Activated CD4-positive, alpha-beta memory T cell treated with anti-CD3 and anti-CD28 coated beads, Interleukin-2, amount 10 ng/mL, durations not matched to agents 7 days and 5 days (primary cell): ENCODE data around the gene MYLK. TPM values are rescaled to one million over a fixed set of nuclear protein-coding genes. Genes with fewer than 3 reads are reported as not detected.

Experiments
- CTCF ChIA-PET: fragments of 350-600 bp; sonication (Branson Sonifier 250); formaldehyde crosslinking; loops from one replicate; lab custom pipeline; 2021; ENCODE audit warnings: antibody characterized with exemption, inconsistent platforms; lab: Charles Lee
- POLR2A ChIA-PET: fragments of 350-600 bp; sonication (Branson Sonifier 250); formaldehyde crosslinking; loops from one replicate; lab custom pipeline; 2021; ENCODE audit warnings: antibody characterized with exemption; lab: Charles Lee
- DNase-seq: peaks from one replicate; pipeline ENCODE4 v3.0.0-alpha.2; 2020
- H3K27ac Mint-ChIP-seq: one replicate; pipeline ENCODE4 v1.8.0; 2021; ENCODE audit warnings: mild to moderate bottlenecking, mixed read lengths
- H3K27me3 Mint-ChIP-seq: one replicate; pipeline ENCODE4 v1.8.0; 2021; ENCODE audit warnings: mixed read lengths
- H3K36me3 Mint-ChIP-seq: one replicate; pipeline ENCODE4 v1.8.0; 2021; ENCODE audit warnings: low read depth, mixed read lengths
- H3K4me1 Mint-ChIP-seq: one replicate; pipeline ENCODE4 v1.8.0; 2021; ENCODE audit warnings: mixed read lengths
- H3K4me3 Mint-ChIP-seq: one replicate; pipeline ENCODE4 v1.8.0; 2021; ENCODE audit warnings: mild to moderate bottlenecking, mixed read lengths
- H3K9me3 Mint-ChIP-seq: one replicate; pipeline ENCODE4 v1.8.0; 2021; ENCODE audit warnings: mixed read lengths
- total RNA-seq, 2 experiments: library from RNA; stranded (reverse); gene quantifications; one replicate each; pipeline ENCODE4 v1.2.3, GENCODE V29; 2021

MYLK gene
- total RNA-seq, 2 experiments from 2014 or later = 0.50 to 0.68 TPM

DNA sequence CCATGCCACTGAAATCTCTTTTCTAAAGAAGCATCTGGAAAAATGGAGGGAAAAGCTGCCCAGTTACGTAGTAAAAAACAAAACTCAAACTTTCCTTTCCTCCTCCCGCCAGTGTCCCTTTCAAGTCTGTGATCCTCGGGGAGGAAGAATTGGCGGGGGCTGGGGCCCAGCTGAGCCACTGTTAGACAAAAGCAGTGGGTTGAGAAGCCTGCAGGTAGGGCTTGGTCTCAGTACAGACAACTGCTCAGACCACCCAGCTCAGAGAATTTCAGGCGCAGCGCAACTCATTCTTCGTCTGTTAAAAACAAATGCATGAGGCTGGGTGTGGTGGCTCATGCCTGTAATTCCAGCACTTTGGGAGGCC, 117.1 kb downstream of the MYLK start:
- no peak for DNase-seq
- Mint-ChIP-seq H3K4me1 (peaks cover 7% of the 10 kb centered on the region), H3K9me3 (no peaks in the 10 kb centered on the region), H3K36me3 (no peaks in the 10 kb centered on the region), H3K4me3 (no peak overlapping the region), H3K27ac (no peak overlapping the region), H3K27me3 (peaks cover 19% of the 10 kb centered on the region)
- ChIA-PET CTCF (no interaction called here), POLR2A (no interaction called here)

- no peaks in the 10 kb centered on the region for H3K36me3 Mint-ChIP-seq
- peaks cover 7% of the 10 kb centered on the region for H3K4me1 Mint-ChIP-seq
- peaks cover 14% of the 10 kb centered on the region for H3K27me3 Mint-ChIP-seq
- no peak overlapping the region for H3K4me3 Mint-ChIP-seq
- no peak overlapping the region for H3K27ac Mint-ChIP-seq
- POLR2A ChIA-PET = no interaction called here
- no peak for DNase-seq
- no peaks in the 10 kb centered on the region for H3K9me3 Mint-ChIP-seq
- CTCF ChIA-PET = no interaction called here
Observed at GRCh38 chr3:123766193-123767008, 117.7 kb downstream of the MYLK start.

DNA sequence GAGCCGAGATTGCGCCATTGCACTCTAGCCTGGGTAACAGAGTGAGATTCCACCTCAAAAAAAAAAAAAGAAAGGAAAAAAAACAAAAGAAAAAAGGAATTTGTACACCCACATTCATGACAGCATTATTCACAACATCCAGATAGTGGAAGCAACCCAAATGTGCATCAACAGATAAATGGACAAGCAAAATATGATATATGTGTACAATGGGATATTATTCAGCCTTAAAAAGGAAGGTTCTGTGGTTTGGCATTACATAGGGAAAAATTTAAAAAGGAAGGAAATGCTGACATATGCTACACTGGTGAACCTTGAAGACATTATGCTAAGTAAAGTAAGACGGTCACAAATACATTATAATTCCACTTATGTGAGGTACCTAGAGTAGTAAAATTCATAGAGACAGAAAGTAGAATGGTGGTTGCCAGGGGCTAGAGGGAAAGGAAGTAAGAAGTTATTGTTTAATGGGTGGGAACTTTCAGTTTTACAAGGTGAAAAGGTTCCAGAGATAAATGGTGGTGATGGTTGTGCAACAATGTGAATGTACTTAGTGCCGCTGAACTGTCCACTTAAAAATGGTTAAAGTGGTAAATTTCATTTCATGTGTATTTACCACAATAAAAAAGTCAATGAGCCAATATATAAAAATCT, 118.5 kb downstream of the MYLK start:
- no peaks in the 10 kb centered on the region for H3K9me3 Mint-ChIP-seq
- DNase-seq = no peak
- H3K4me1 Mint-ChIP-seq = peaks cover 7% of the 10 kb centered on the region
- H3K36me3 Mint-ChIP-seq = no peaks in the 10 kb centered on the region
- ChIA-PET CTCF (no interaction called here), POLR2A (no interaction called here)
- H3K27me3 Mint-ChIP-seq = peaks cover 13% of the 10 kb centered on the region
- no peak overlapping the region for H3K27ac Mint-ChIP-seq
- H3K4me3 Mint-ChIP-seq = no peak overlapping the region

- no peak for DNase-seq
- no peaks in the 10 kb centered on the region for H3K36me3 Mint-ChIP-seq
- CTCF ChIA-PET = no interaction called here
- no peak overlapping the region for H3K27ac Mint-ChIP-seq
- H3K9me3 Mint-ChIP-seq = no peaks in the 10 kb centered on the region
- H3K4me1 Mint-ChIP-seq = peaks cover 7% of the 10 kb centered on the region
- no peak overlapping the region for H3K4me3 Mint-ChIP-seq
- peaks cover 14% of the 10 kb centered on the region for H3K27me3 Mint-ChIP-seq
- POLR2A ChIA-PET = no interaction called here
Observed at GRCh38 chr3:123764647-123765046, 119.5 kb downstream of the MYLK start.

DNA sequence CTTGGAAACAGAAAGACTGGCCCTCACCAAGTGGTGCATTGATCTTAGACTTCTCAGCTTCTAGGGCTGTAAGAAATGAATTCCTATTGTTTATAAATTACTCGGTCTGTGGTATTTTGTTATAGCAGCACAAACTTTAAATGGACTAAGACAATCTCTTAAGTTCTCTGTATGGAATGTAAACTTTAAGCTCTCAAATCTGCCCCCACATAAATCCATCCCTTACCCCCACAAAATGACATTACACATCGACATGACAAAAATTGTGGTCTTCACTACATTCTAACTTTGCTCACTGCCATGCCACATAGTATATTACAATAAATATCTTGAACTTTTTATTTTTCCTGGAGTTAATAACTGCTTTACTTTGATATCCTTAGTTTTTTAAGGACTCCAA, 121.3 kb downstream of the MYLK start:
- POLR2A ChIA-PET = no interaction called here
- DNase-seq = no peak
- peaks cover 26% of the 10 kb centered on the region for H3K27me3 Mint-ChIP-seq
- H3K4me3 Mint-ChIP-seq = no peak overlapping the region
- H3K36me3 Mint-ChIP-seq = no peaks in the 10 kb centered on the region
- H3K9me3 Mint-ChIP-seq = no peaks in the 10 kb centered on the region
- CTCF ChIA-PET = no interaction called here
- H3K4me1 Mint-ChIP-seq = peaks cover 7% of the 10 kb centered on the region
- H3K27ac Mint-ChIP-seq = no peak overlapping the region

GRCh38 chr3:123760817-123761216, 123.3 kb downstream of the MYLK start:
- DNase-seq = no peak
- CTCF ChIA-PET = no interaction called here
- Mint-ChIP-seq H3K9me3 (no peaks in the 10 kb centered on the region), H3K4me3 (no peak overlapping the region), H3K27ac (no peak overlapping the region), H3K4me1 (peaks cover 16% of the 10 kb centered on the region), H3K36me3 (no peaks in the 10 kb centered on the region), H3K27me3 (peaks cover 33% of the 10 kb centered on the region)
- POLR2A ChIA-PET = no interaction called here

- no peaks in the 10 kb centered on the region for H3K9me3 Mint-ChIP-seq
- H3K27ac Mint-ChIP-seq = no peak overlapping the region
- DNase-seq = no peak
- peaks cover 32% of the 10 kb centered on the region for H3K27me3 Mint-ChIP-seq
- no peak overlapping the region for H3K4me3 Mint-ChIP-seq
- H3K36me3 Mint-ChIP-seq = no peaks in the 10 kb centered on the region
- POLR2A ChIA-PET = no interaction called here
- peaks cover 12% of the 10 kb centered on the region for H3K4me1 Mint-ChIP-seq
- CTCF ChIA-PET = no interaction called here
Observed at GRCh38 chr3:123759871-123760270, 124.3 kb downstream of the MYLK start.

GRCh38 chr3:123759311-123759710, 124.8 kb downstream of the MYLK start:
- no peak overlapping the region for H3K4me3 Mint-ChIP-seq
- H3K27me3 Mint-ChIP-seq = peaks cover 26% of the 10 kb centered on the region
- H3K36me3 Mint-ChIP-seq = no peaks in the 10 kb centered on the region
- no peak overlapping the region for H3K27ac Mint-ChIP-seq
- no peaks in the 10 kb centered on the region for H3K9me3 Mint-ChIP-seq
- H3K4me1 Mint-ChIP-seq = peaks cover 12% of the 10 kb centered on the region
- DNase-seq = no peak
- CTCF ChIA-PET = no interaction called here
- POLR2A ChIA-PET = no interaction called here

- CTCF ChIA-PET = interaction anchor here (0.7 kb wide), 1 partner anchor 701 kb away, joined by 3 read pairs; no protein-coding TSS in a partner anchor
- Mint-ChIP-seq H3K27me3 (peaks cover 23% of the 10 kb centered on the region), H3K4me1 (peaks cover 12% of the 10 kb centered on the region), H3K9me3 (no peaks in the 10 kb centered on the region), H3K27ac (no peak overlapping the region), H3K4me3 (no peak overlapping the region), H3K36me3 (no peaks in the 10 kb centered on the region)
- DNase-seq = no peak
- POLR2A ChIA-PET = no interaction called here
Observed at GRCh38 chr3:123758081-123758564, 126.0 kb downstream of the MYLK start.

DNA sequence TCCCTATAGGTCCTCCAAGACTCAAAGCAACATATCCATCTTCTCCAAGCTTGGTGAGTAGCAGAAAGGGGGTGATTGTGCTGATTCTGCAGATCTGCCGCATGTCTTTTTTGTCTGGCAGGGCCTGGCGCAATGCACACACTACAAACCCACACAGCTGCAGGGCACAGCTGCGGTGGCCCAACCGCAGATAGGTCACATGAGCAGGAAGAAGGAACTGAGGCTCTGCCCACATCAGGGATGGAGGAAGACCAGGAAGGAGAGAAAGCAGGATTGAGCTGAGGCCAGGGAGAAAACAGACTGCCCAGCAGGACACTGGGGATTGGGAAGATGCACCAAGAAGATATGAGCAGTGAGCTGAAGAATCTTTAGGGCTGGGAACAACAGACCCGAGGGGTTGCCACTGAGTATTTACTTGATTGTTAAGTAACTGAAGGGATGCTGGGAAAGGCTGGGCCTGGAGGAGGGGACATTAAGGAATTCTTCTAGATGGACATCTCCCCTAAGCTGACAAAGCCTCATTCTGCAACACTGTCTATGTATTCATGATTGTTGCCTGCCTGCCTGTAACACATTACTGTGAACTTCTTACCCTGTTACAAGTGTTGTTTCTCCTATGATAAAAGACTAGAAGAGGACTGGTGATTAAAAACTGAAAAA, 126.7 kb downstream of the MYLK start:
- POLR2A ChIA-PET = no interaction called here
- Mint-ChIP-seq H3K4me3 (no peak overlapping the region), H3K4me1 (peaks cover 12% of the 10 kb centered on the region), H3K9me3 (no peaks in the 10 kb centered on the region), H3K27me3 (peaks cover 23% of the 10 kb centered on the region), H3K36me3 (no peaks in the 10 kb centered on the region), H3K27ac (no peak overlapping the region)
- DNase-seq = peak; percentile 24
- CTCF ChIA-PET = interaction anchor here (0.7 kb wide), 1 partner anchor 702 kb away, joined by 3 read pairs; no protein-coding TSS in a partner anchor

- H3K36me3 Mint-ChIP-seq = no peaks in the 10 kb centered on the region
- DNase-seq = no peak
- no peak overlapping the region for H3K27ac Mint-ChIP-seq
- ChIA-PET POLR2A (no interaction called here), CTCF (no interaction called here)
- H3K4me3 Mint-ChIP-seq = no peak overlapping the region
- H3K27me3 Mint-ChIP-seq = peaks cover 23% of the 10 kb centered on the region
- no peaks in the 10 kb centered on the region for H3K9me3 Mint-ChIP-seq
- peaks cover 12% of the 10 kb centered on the region for H3K4me1 Mint-ChIP-seq
Observed at GRCh38 chr3:123755501-123755900, 128.6 kb downstream of the MYLK start.

- no peak for DNase-seq
- Mint-ChIP-seq H3K27me3 (peaks cover 25% of the 10 kb centered on the region), H3K4me1 (peaks cover 12% of the 10 kb centered on the region), H3K27ac (no peak overlapping the region), H3K9me3 (no peaks in the 10 kb centered on the region), H3K36me3 (no peaks in the 10 kb centered on the region), H3K4me3 (no peak overlapping the region)
- ChIA-PET POLR2A (no interaction called here), CTCF (no interaction called here)
Observed at GRCh38 chr3:123755085-123755484, 129.0 kb downstream of the MYLK start.

DNA sequence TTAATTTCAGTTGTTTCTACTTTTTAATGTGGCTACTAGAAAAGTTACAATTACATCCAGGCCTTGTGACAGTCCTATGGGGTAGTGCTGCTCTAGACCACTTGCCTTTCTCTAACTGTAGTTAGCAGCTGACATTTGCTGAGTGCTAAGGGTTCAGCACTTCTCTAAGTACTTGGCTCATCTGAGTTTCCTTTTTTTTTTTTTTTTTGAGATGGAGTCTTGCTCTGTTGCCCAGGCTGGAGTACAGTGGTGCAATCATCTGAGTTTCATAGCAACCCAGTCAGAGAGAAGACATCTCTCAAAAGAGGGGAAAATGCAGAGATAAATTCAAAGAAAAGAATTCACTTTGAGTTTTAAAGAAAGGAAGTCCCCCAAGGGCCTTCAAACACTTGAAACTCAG, 130.8 kb downstream of the MYLK start:
- Mint-ChIP-seq H3K36me3 (no peaks in the 10 kb centered on the region), H3K4me1 (peaks cover 12% of the 10 kb centered on the region), H3K27ac (no peak overlapping the region), H3K27me3 (peaks cover 12% of the 10 kb centered on the region), H3K9me3 (no peaks in the 10 kb centered on the region), H3K4me3 (no peak overlapping the region)
- POLR2A ChIA-PET = no interaction called here
- DNase-seq = no peak
- CTCF ChIA-PET = no interaction called here
